Measurements from ENCODE around the gene THBS3. TPM values are rescaled to one million over a fixed set of nuclear protein-coding genes. Genes with fewer than 3 reads are reported as not detected.

The THBS3 gene
- total and polyA plus RNA-seq, 2 of the 13 experiments (the other 11 are each of a cell fraction or from before 2014, with no cell fraction given) = 0.86 to 3.6 TPM

- TF ChIP-seq ATF7 (IDR thresholded peaks at IDR 0.05) (no peak), ATF7 (CRISPR knock-in tag; IDR thresholded peaks at IDR 0.05) (no peak), BRD4 (CRISPR knock-in tag; IDR thresholded peaks at IDR 0.05) (no peak), GLMP (CRISPR knock-in tag; IDR thresholded peaks at IDR 0.05; ENCODE audit: borderline replicate concordance) (no peak), ZMYM2 (CRISPR knock-in tag; IDR thresholded peaks at IDR 0.05) (no peak), ZNF383 (CRISPR knock-in tag; IDR thresholded peaks at IDR 0.05; ENCODE audit: borderline replicate concordance) (no peak), ZNF572 (CRISPR knock-in tag; IDR thresholded peaks at IDR 0.05) (0 out of 2 replicates have a peak, but pooled peaks have one; percentile 6), ZNF326 (CRISPR knock-in tag; IDR thresholded peaks at IDR 0.05; ENCODE audit: borderline replicate concordance) (no peak), ZIK1 (CRISPR knock-in tag; IDR thresholded peaks at IDR 0.05; ENCODE audit: borderline replicate concordance, low read depth) (no peak)
- H3K27me3 ChIP-seq (ENCODE audit: control insufficient read depth in 1 of 2, insufficient read depth in 2 of 2, low read length in 2 of 2) = 0 out of 5 replicates have a peak, but pooled peaks cover 0 to 8% of the 10 kb centered on the region in 2 experiments
- no peak for FAIRE-seq
- WGBS (ENCODE audit: low lambda C conversion rate) = 95% methylated on average over 10 of the region's 10 CpGs
- intact Hi-C loops (cut with micrococcal nuclease; ENCODE audit: unreplicated experiment) (no loop called here), in situ Hi-C loops (cut with HindIII; ENCODE audit: extremely low pct_ligation_motif_present, low pct_unique_long_range_greater_than_20kb) (loop anchor here (5.0 kb wide), 1 partner anchor 76 kb away; no protein-coding TSS in a partner anchor)
- H3K36me3 ChIP-seq (replicated peaks in 1 of 2; ENCODE audit: control insufficient read depth in 1 of 2, insufficient read depth in 2 of 2, low read length in 2 of 2) = peaks cover 0 to 12% of the 10 kb centered on the region in 2 experiments; a peak in 2 of 5 replicates
- ChIA-PET CTCF (ENCODE audit: low intra/inter-chr PET ratio, low total read pairs) (interaction anchor here (0.7 to 5.3 kb wide), 9 partner anchors 33 to 106 kb away, joined by 3 to 165 read pairs (median 6); partner anchors contain the start of genes EFNA1 and SLC50A1), POLR2A (interaction anchor here (0.6 to 5.9 kb wide), 4 partner anchors 37 to 80 kb away, joined by 3 to 56 read pairs (median 16); partner anchors contain the start of gene EFNA1)
- H3K4me1 ChIP-seq (ENCODE audit: insufficient read depth, low read length) = peaks cover 40% of the 10 kb centered on the region
- H3K9me3 ChIP-seq (ENCODE audit: low read length) = no peaks in the 10 kb centered on the region
- no TSS peak for BruUV-seq (replicated peaks)
- no peak overlapping the region for H3K4me3 ChIP-seq (replicated peaks in 1 of 3; ENCODE audit: insufficient read depth in 1 of 3, low read depth in 2 of 3, low read length in 3 of 3)
- H4K20me1 ChIP-seq (ENCODE audit: insufficient read depth, low read length) = no peaks in the 10 kb centered on the region
- H3K79me2 ChIP-seq (ENCODE audit: insufficient read depth, low read length) = peaks cover 10% of the 10 kb centered on the region
- no peak overlapping the region for H3K4me2 ChIP-seq (ENCODE audit: low read depth, low read length)
- H3K27ac ChIP-seq (ENCODE audit: extremely low read length, insufficient read depth, low read length) = no peak overlapping the region
- DNase-seq (ENCODE audit: low spot score) = no peak
- no peak overlapping the region for H3K9ac ChIP-seq (ENCODE audit: insufficient read depth, low read depth, low read length)
- ATAC-seq = no peak
- no peak overlapping the region for H2AFZ ChIP-seq (ENCODE audit: low read length)
Measured at GRCh38 chr1:155168456-155169210, 39.1 kb downstream of the THBS3 start.
